RPMI7951 (cell line): ENCODE measurements around the gene PDCD4. TPM values are rescaled to one million over a fixed set of nuclear protein-coding genes. Genes with fewer than 3 reads are reported as not detected.
"Not testable (repeated sequence)": the region's sequence is repeated elsewhere in the genome, so short reads cannot be mapped to it uniquely, and the experiment has no call there.

Source experiments
- DNase-seq: peaks from one replicate; pipeline ENCODE4 v3.0.0-alpha.2; 2012; ENCODE audit warnings: low read depth
- total RNA-seq: library from RNA; depleted of rRNA; stranded (reverse); fragments of >200 nt; shearing (Covaris generic); gene quantifications from 2 replicates; pipeline ENCODE4 v1.2.3, GENCODE V29; 2014

The PDCD4 gene
- total RNA-seq, 1 experiment from 2014 or later: 15.5 TPM

- no peak for DNase-seq
These were observed 10.3 kb upstream of the PDCD4 start for GRCh38 chr10:110861476-110861875.

GRCh38 chr10:110861930-110862649, 9.6 kb upstream of the PDCD4 start:
- peak; percentile 3 for DNase-seq

- DNase-seq: no peak
These were observed 8.8 kb upstream of the PDCD4 start for GRCh38 chr10:110862961-110863360.

GRCh38 chr10:110863361-110863760, 8.4 kb upstream of the PDCD4 start:
- DNase-seq: no peak

GRCh38 chr10:110863956-110864355, 7.8 kb upstream of the PDCD4 start:
- no peak for DNase-seq

- no peak for DNase-seq
These were observed 7.0 kb upstream of the PDCD4 start for GRCh38 chr10:110864662-110865140.

- DNase-seq: peak; percentile 25
These were observed 6.4 kb upstream of the PDCD4 start for GRCh38 chr10:110865186-110865808.

- DNase-seq: no peak
These were observed 5.8 kb upstream of the PDCD4 start for GRCh38 chr10:110865809-110866482.

GRCh38 chr10:110867011-110867806, 4.5 kb upstream of the PDCD4 start:
- DNase-seq: not testable (repeated sequence)

GRCh38 chr10:110867807-110868465, 3.8 kb upstream of the PDCD4 start:
- DNase-seq: no peak

- no peak for DNase-seq
These were observed 2.7 kb upstream of the PDCD4 start for GRCh38 chr10:110868981-110869380.

- peak; percentile 51 for DNase-seq
These were observed 868 bp upstream of the PDCD4 start for GRCh38 chr10:110870823-110871297.

- DNase-seq: peak; percentile 66
These were observed 636 bp downstream of the PDCD4 start for GRCh38 chr10:110872145-110872983.

- DNase-seq: no peak
These were observed 1.5 kb downstream of the PDCD4 start for GRCh38 chr10:110872984-110873923.

GRCh38 chr10:110873951-110874350, 2.2 kb downstream of the PDCD4 start:
- no peak for DNase-seq

- no peak for DNase-seq
These were observed 4.3 kb downstream of the PDCD4 start for GRCh38 chr10:110876000-110876399.

- no peak for DNase-seq
These were observed 5.1 kb downstream of the PDCD4 start for GRCh38 chr10:110876788-110877187.

GRCh38 chr10:110880012-110880411, 8.3 kb downstream of the PDCD4 start:
- DNase-seq: no peak

- no peak for DNase-seq
These were observed 9.5 kb downstream of the PDCD4 start for GRCh38 chr10:110881247-110881646.
